H1 (cell line): ENCODE measurements around the gene HS3ST5.

Experiments
- BACH1 ChIP-seq: IDR thresholded peaks from 2 replicates; pipeline ENCODE4 v1.6.1; 2012; ENCODE audit warnings: low read length, improper control_type of control experiment
- EGR1 ChIP-seq: IDR thresholded peaks from 2 replicates; pipeline ENCODE4 v1.6.1; 2011; ENCODE audit warnings: low read depth, low read length, borderline replicate concordance
- GABPA ChIP-seq: IDR thresholded peaks from 2 replicates; pipeline ENCODE4 v1.6.1; 2011; ENCODE audit warnings: mild to moderate bottlenecking, low read length, moderate library complexity, borderline replicate concordance; ENCODE audit not compliant: insufficient read depth
- POLR2A ChIP-seq, 2 experiments: IDR thresholded peaks; 1 replicate in 1 of 2; 2 replicates in 1 of 2; pipeline ENCODE4 v1.6.1; 2011; ENCODE audit warnings: low read depth in 2 of 2, low read length in 2 of 2, mild to moderate bottlenecking in 2 of 2; ENCODE audit errors: control extremely low read depth in 1 of 2
- RAD21 ChIP-seq, 2 experiments: IDR thresholded peaks in 1 of 2; conservative IDR thresholded peaks in 1 of 2; 2 replicates each; pipeline ENCODE4 v1.6.1; 2011; ENCODE audit warnings: low read depth in 2 of 2, low read length in 2 of 2, improper control_type of control experiment in 1 of 2, inconsistent platforms in 1 of 2, mild to moderate bottlenecking in 1 of 2, moderate library complexity in 1 of 2

DNA sequence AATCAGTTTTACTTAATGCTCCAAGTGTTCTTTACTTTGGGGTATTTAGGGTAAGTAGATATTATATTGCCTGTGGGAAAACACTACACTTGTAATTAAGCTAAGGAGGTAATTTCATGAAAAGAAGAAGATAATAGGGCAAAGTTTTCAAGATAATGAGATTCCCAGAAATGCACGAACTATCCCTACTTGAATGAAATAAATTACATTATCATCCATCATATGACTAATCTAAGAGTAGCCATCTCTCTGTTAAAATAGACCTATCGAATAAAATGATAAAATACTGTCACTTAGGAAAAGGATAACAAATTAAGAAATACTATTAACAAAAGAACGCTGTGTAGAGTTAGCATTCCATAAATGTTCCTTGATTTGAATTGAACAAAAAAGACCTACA, 236.8 kb downstream of the HS3ST5 start:
- TF ChIP-seq POLR2A (IDR thresholded peaks at IDR 0.05; ENCODE audit: control extremely low read depth in 1 of 2, low read depth in 2 of 2, low read length in 2 of 2) (no peak), BACH1 (no peak), GABPA (no peak), EGR1 (no peak), RAD21 (IDR thresholded peaks at IDR 0.05 in 1 of 2, conservative IDR thresholded peaks at IDR 0.05 in 1 of 2; ENCODE audit: low read depth in 2 of 2, low read length in 2 of 2) (no peak)
